ENCODE measurements around the gene MACROD2. TPM values are rescaled to one million over a fixed set of nuclear protein-coding genes. Genes with fewer than 3 reads are reported as not detected.
"Not testable (repeated sequence)": the region's sequence is repeated elsewhere in the genome, so short reads cannot be mapped to it uniquely, and the experiment has no call there.

The MACROD2 gene
- total RNA-seq, 1 experiment from 2014 or later: 0.24 TPM

- DNase-seq (ENCODE audit: low read depth): no peak
Measured at GRCh38 chr20:15345287-15345686, 1350.0 kb downstream of the MACROD2 start.

GRCh38 chr20:15346657-15347280 lies 1351.5 kb downstream of the MACROD2 start:
- DNase-seq (ENCODE audit: low read depth): no peak

- DNase-seq (ENCODE audit: low read depth): no peak
Measured at GRCh38 chr20:15359056-15359455, 1363.7 kb downstream of the MACROD2 start.

GRCh38 chr20:15362849-15363248 lies 1367.5 kb downstream of the MACROD2 start:
- no peak for DNase-seq (ENCODE audit: low read depth)

GRCh38 chr20:15364781-15365180 lies 1369.5 kb downstream of the MACROD2 start:
- no peak for DNase-seq (ENCODE audit: low read depth)

- DNase-seq (ENCODE audit: low read depth): no peak
Measured at GRCh38 chr20:15370370-15370769, 1375.1 kb downstream of the MACROD2 start.

GRCh38 chr20:15374682-15375081 lies 1379.4 kb downstream of the MACROD2 start:
- no peak for DNase-seq (ENCODE audit: low read depth)

GRCh38 chr20:15375836-15376235 lies 1380.5 kb downstream of the MACROD2 start:
- DNase-seq (ENCODE audit: low read depth): no peak

GRCh38 chr20:15377603-15378002 lies 1382.3 kb downstream of the MACROD2 start:
- not testable (repeated sequence) for DNase-seq (ENCODE audit: low read depth)

GRCh38 chr20:15378151-15378550 lies 1382.8 kb downstream of the MACROD2 start:
- no peak for DNase-seq (ENCODE audit: low read depth)

GRCh38 chr20:15379681-15380296 lies 1384.5 kb downstream of the MACROD2 start:
- DNase-seq (ENCODE audit: low read depth): no peak

GRCh38 chr20:15380770-15381169 lies 1385.5 kb downstream of the MACROD2 start:
- DNase-seq (ENCODE audit: low read depth): no peak

GRCh38 chr20:15387228-15387627 lies 1391.9 kb downstream of the MACROD2 start:
- DNase-seq (ENCODE audit: low read depth): no peak

GRCh38 chr20:15395457-15395856 lies 1400.1 kb downstream of the MACROD2 start:
- peak; percentile 39 for DNase-seq (ENCODE audit: low read depth)

- no peak for DNase-seq (ENCODE audit: low read depth)
Measured at GRCh38 chr20:15396026-15396425, 1400.7 kb downstream of the MACROD2 start.

- peak; percentile 2 for DNase-seq (ENCODE audit: low read depth)
Measured at GRCh38 chr20:15396900-15397299, 1401.6 kb downstream of the MACROD2 start.

GRCh38 chr20:15399781-15400180 lies 1404.5 kb downstream of the MACROD2 start:
- DNase-seq (ENCODE audit: low read depth): peak; percentile 60

- DNase-seq (ENCODE audit: low read depth): no peak
Measured at GRCh38 chr20:15406072-15406471, 1410.8 kb downstream of the MACROD2 start.

GRCh38 chr20:15411781-15412180 lies 1416.5 kb downstream of the MACROD2 start:
- no peak for DNase-seq (ENCODE audit: low read depth)

GRCh38 chr20:15415908-15416307 lies 1420.6 kb downstream of the MACROD2 start:
- no peak for DNase-seq (ENCODE audit: low read depth)

GRCh38 chr20:15419856-15420255 lies 1424.5 kb downstream of the MACROD2 start:
- no peak for DNase-seq (ENCODE audit: low read depth)

- no peak for DNase-seq (ENCODE audit: low read depth)
Measured at GRCh38 chr20:15422966-15423365, 1427.7 kb downstream of the MACROD2 start.

- DNase-seq (ENCODE audit: low read depth): no peak
Measured at GRCh38 chr20:15439551-15439950, 1444.2 kb downstream of the MACROD2 start.

Data from RPMI7951 (cell line).